Coronary artery (tissue), 2 donors: Measurements from ENCODE around the gene GLIPR1L1.

ENCODE experiments used
- DNase-seq: peaks from one replicate; pipeline ENCODE4 v3.0.0-alpha.2; 2017; ENCODE audit warnings: low spot score
- H3K27ac ChIP-seq, 2 donors: fragments of 200-600 bp; sonication (generic); one replicate each; pipeline ENCODE4 v1.5.1; 2016 to 2019
- H3K4me3 ChIP-seq: fragments of 200-600 bp; sonication (generic); 2 replicates; pipeline ENCODE4 v1.5.1; 2016; ENCODE audit warnings: mild to moderate bottlenecking, moderate library complexity
- CTCF ChIP-seq: fragments of 200-600 bp; sonication (generic); IDR thresholded peaks from one replicate; pipeline ENCODE4 v1.5.1; 2019; ENCODE audit warnings: antibody characterized with exemption

Gene GLIPR1L1

GRCh38 chr12:75334384-75335030, at the start of gene GLIPR1L1:
Gene GLIPR1L1 (plus strand): TSS chr12:75334670. CDS start chr12:75334729, 59 bp downstream.
- Histone ChIP-seq H3K27ac (peak within 1 kb of the TSS; percentile 41 to 75), H3K4me3 (peak within 1 kb of the TSS; percentile 68)
- DNase-seq: peak; percentile 92
- peak; percentile 91 for TF ChIP-seq CTCF

GRCh38 chr12:75288860-75289259, 45.6 kb upstream of the GLIPR1L1 start:
- H3K4me3 ChIP-seq: no peak overlapping the region
- no peak overlapping the region for H3K27ac ChIP-seq
- TF ChIP-seq CTCF: no peak
- no peak for DNase-seq

- no peak for TF ChIP-seq CTCF
- no peak overlapping the region for H3K4me3 ChIP-seq
- H3K27ac ChIP-seq: no peak overlapping the region
- no peak for DNase-seq
These were observed 44.7 kb upstream of the GLIPR1L1 start for GRCh38 chr12:75289753-75290152.

- Histone ChIP-seq H3K4me3 (no peak overlapping the region), H3K27ac (no peak overlapping the region)
- TF ChIP-seq CTCF: no peak
- no peak for DNase-seq
These were observed 43.5 kb upstream of the GLIPR1L1 start for GRCh38 chr12:75291014-75291413.

- no peak overlapping the region for H3K27ac ChIP-seq
- DNase-seq: no peak
- H3K4me3 ChIP-seq: no peak overlapping the region
- TF ChIP-seq CTCF: no peak
These were observed 40.1 kb upstream of the GLIPR1L1 start for GRCh38 chr12:75294336-75294735.

- DNase-seq: no peak
- TF ChIP-seq CTCF: no peak
- no peak overlapping the region for H3K4me3 ChIP-seq
- H3K27ac ChIP-seq: no peak overlapping the region
These were observed 39.7 kb upstream of the GLIPR1L1 start for GRCh38 chr12:75294797-75295196.

- TF ChIP-seq CTCF: no peak
- no peak overlapping the region for H3K27ac ChIP-seq
- no peak overlapping the region for H3K4me3 ChIP-seq
- no peak for DNase-seq
These were observed 32.2 kb upstream of the GLIPR1L1 start for GRCh38 chr12:75302225-75302624.
